ENCODE measurements around the gene KRTAP5-7. TPM values are rescaled to one million over a fixed set of nuclear protein-coding genes. Genes with fewer than 3 reads are reported as not detected.
"Not testable (repeated sequence)": the region's sequence is repeated elsewhere in the genome, so short reads cannot be mapped to it uniquely, and the experiment has no call there.

KRTAP5-7 gene
- polyA plus RNA-seq, 4 donors = 0.09 to 0.16 TPM; not detected in 2

DNA sequence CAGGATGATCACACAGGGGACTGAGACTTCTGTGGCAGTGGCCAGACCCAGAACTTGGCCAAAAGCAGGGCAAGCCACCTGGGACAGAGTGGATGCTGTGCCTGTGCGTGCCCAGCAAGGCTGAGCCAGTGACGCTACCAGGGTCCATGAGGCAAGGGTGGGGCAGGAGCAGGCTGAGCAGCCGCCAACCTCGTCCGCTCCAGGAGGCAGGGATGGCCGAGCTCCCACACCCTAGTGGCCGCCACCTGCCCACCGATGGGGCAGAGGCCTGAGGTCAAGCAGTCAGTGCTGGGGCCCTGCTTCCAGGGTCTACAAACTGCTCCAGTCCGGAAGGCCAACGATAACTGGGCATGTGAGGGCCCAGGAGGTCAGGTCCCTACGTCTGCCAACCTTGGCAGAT, 28.4 kb downstream of the KRTAP5-7 start:
- no peak for DNase-seq (ENCODE audit: low read depth in 4 of 4, low spot score in 3 of 4)

DNA sequence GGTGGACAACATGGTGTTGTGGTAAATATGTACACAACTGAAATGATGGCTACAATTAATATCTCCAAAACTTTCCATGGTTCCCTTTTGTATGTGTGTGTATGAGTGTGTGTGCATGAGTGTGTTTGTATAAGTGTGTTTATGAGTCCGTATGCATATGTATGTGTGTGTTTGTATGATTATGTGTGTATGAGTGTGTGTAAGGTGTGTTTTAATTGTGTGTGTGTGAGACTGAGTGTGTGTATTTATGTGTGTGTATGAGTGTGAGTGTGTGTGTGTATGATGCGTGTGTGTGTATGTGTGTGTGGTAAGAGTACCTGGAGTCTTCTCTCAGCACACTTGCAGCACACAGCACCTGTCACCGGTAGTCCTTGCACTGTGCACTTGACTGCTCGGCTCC, 29.0 kb downstream of the KRTAP5-7 start:
- no peak for DNase-seq (ENCODE audit: low read depth in 4 of 4, low spot score in 3 of 4)

DNA sequence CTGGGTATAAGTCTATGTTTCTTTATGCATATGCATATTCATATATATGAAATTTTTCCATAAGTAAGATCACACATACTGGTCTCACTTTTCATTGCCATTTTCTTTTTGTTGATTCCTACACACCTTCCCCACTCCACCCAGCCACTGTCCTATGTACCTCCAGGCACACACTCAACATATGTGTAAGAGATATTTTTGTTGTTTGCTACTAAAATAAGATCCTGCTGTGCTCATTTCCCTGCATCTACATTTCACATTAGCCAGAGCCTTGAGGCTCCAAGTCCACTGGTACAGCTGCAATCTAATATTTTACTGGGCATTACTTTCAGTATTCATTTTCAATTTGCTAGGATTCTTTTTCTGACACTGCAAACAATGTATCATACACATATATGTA, 30.2 kb downstream of the KRTAP5-7 start:
- no peak for DNase-seq (ENCODE audit: low read depth in 4 of 4, low spot score in 3 of 4)

DNA sequence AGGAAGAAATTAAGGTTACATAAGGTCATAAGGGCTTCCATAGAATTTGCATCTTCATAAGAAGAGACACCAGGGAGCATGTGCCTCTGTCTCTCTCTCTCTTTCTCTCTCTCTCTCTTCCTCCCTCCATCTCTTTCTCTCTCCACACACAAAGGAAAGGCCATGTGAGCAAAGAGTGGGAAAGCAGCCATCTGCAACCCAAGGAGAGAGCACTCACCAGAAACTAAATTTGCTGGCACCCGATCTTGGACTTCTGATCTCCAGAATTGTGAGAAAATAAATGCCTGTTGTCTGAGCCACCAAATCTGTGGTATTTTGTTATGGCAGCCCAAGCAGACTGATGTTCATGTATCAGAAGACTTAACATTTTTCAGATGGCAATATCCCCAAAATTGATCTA, 31.9 kb downstream of the KRTAP5-7 start:
- DNase-seq (ENCODE audit: low read depth in 4 of 4, low spot score in 3 of 4) = no peak

DNA sequence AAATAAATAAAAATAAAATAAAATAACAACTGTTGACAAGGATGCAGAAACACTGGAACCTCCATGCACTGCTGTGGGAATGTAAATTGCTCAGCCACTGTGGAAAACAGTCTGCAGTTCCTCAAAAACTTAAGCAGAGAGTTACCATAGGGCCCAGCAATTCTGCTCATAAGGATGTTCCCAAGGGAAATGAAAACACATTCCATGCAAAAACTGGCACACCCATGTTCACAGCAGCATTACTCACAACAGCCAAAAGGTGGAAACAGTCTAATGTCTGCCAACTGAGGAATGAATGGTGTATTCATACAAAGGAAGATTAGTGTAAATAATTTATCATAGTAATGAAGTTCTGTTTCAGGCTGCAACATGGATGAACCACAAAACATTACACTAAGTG, 35.1 kb downstream of the KRTAP5-7 start:
- DNase-seq (ENCODE audit: low read depth in 4 of 4, low spot score in 3 of 4) = no peak

DNA sequence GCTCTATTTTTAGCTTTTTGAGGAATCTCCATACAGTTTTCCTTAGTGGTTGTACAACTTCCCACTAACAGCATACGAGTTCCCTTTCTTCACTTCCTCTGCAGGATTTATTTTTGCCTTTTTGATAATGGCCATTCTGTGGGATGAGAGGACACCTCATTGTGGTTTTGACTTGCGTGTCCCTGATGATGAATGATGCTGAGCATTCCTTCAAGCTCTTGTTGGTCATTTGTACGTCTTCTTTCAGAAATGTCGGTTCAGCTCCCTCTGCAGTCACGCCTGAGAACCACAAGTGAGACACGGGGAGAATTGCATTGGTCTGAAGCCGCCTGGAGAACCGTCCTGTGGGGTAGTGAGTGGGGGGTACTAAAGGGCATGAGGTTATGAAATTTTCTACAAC, 36.3 kb downstream of the KRTAP5-7 start:
- no peak for DNase-seq (ENCODE audit: low read depth in 4 of 4, low spot score in 3 of 4)

DNA sequence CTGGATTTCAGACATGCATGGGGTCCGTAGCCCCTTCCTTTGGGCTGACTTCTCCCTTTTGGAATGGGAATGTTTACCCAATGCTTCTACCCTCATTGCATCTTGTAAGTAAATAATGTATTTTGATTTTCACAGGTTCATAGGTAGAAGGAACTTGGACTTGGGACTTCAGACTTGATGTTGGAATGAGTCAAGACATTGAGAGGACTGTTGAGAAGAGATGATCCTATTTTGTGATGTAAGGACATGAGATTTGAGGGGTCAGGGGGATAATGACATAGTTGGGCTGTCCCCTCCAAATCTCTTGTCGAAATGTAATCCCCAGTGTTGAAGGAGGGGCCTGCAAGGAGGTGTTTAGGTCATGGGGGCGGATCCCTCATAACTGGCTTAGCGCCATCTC, 37.4 kb downstream of the KRTAP5-7 start:
- DNase-seq (ENCODE audit: low read depth in 4 of 4, low spot score in 3 of 4) = no peak

DNA sequence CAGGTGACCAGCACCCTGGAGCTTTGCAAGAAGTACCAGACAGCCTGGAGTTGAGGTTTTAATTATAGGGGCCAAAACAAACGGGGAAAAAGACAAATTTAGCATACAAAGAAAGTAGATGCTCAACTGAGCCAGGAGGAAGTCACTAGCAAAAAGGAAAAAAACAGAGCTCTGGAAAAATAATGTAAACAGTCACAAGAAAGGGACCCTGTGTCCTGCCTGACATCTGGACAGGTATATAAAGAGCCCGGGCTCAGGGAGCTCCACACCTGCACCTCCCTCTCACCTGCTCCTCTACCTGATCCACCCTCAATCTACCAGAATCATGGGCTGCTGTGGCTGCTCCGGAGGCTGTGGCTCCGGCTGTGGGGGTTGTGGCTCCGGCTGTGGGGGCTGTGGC, 38.2 kb downstream of the KRTAP5-7 start, which contains the start of gene KRTAP5-10:
TSS of gene KRTAP5-10 (plus strand) at position 301 of the 400 bp plus-strand sequence. CDS start at position 326, 25 bp downstream.
- no peak for DNase-seq (ENCODE audit: low read depth in 4 of 4, low spot score in 3 of 4)

DNA sequence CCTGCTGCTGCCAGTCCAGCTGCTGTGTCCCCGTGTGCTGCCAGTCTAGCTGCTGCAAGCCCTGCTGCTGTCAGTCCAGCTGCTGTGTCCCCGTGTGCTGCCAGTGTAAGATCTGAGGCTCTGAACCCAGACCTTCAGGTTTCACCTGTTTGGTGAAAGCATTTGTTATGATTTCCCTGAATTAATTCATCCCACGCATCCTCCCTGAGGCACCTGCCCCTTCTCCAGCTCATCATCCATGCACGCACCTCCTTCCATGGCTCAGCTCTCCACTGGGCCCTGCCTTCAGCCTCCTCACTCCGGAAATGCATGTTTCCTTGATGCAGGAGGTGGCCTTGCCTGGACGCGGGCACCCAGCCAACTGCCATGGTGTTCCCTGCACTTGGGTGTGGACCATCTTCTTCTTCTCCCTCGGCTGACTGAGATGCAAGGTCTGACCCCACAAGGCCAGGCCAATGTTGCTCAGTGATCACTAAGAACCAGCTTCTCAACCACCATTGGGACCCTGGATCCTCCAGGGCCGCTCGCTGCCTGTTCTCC, 39.1 kb downstream of the KRTAP5-7 start:
- DNase-seq (ENCODE audit: low read depth in 4 of 4, low spot score in 3 of 4) = no peak

DNA sequence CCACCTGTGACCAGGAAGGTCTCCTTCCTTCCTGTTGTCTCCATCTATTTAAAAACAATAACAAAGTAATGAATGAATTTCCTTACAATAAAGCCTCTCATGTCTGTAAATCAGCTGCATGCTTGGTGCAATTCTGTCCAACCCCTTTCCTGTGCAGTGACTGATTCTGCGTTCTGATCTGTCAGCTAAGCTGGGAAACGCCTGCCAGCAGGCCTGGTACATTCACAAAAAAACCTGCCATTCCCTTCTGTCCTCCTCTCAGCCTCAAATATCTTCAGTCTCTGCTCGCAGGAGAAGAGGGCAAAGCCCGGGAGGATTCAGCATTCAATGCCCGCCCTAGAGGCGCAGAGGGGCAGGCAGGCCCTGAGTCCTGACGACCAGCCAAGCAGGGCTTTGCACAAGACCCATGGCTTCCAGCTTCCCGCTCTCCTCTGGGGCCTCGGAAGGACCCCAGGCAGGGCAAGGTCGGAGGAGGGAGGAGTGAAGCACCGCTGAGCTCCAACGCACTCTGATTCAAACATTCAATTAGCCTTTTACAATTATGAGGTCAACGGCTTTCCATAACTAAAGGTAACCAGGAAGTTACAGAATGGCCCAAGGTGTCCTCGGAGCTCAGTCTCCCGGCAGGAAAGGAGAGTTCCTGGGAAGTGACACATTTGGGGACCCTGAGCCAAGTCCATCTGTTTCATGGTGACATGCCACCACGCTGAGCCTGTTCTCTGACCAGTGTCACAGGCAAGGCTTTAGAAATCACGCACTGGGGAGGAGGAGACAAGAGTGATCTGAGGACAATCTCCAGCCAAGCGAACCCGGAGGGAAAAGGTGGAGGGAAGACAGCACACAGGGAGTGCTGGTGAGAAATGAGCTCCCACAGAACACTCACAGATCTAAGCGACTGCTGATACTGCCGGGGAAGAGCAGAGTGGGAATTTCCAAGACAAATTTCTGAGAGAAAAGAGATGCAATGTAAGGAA, 39.8 kb downstream of the KRTAP5-7 start:
- not testable (repeated sequence) for DNase-seq (ENCODE audit: low read depth in 4 of 4, low spot score in 3 of 4)

GRCh38 chr11:71567633-71568032, 40.6 kb downstream of the KRTAP5-7 start:
- DNase-seq (ENCODE audit: low read depth in 4 of 4, low spot score in 3 of 4) = not testable (repeated sequence)

DNA sequence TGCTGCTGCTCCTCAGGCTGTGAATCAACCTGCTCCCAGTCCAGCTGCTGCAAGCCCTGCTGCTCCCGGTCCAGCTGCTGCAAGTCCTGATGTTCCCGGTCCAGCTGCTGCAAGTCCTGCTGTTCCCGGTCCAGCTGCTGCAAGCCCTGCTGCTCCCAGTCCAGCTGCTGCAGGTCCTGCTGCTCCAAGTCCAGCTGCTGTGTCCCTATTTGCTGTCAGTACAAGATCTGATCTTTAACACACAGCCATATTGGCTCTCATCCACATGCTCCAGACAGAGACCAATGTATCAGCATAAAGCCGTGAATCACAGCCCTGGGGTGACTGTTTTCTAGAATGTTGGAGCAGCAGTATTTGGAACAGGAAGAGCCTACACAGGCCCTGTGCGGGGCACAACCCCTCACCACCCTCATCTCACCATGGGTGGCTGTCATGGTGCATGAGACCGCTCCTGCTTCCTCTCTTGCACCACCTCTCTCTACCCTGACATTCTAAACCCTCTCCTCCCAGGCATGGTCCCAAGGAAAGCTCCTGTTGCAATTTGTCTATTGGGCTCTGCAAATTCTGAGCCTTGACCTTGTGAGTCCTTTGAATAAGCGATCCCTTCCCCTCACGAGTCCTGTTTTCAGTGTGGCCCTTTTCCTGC, 41.8 kb downstream of the KRTAP5-7 start:
- DNase-seq (ENCODE audit: low read depth in 4 of 4, low spot score in 3 of 4) = no peak

GRCh38 chr11:71571101-71571850, 44.2 kb downstream of the KRTAP5-7 start:
- not testable (repeated sequence) for DNase-seq (ENCODE audit: low read depth in 4 of 4, low spot score in 3 of 4)

- no peak for DNase-seq (ENCODE audit: low read depth in 4 of 4, low spot score in 3 of 4)
Observed at GRCh38 chr11:71572811-71573210, 45.7 kb downstream of the KRTAP5-7 start.

DNA sequence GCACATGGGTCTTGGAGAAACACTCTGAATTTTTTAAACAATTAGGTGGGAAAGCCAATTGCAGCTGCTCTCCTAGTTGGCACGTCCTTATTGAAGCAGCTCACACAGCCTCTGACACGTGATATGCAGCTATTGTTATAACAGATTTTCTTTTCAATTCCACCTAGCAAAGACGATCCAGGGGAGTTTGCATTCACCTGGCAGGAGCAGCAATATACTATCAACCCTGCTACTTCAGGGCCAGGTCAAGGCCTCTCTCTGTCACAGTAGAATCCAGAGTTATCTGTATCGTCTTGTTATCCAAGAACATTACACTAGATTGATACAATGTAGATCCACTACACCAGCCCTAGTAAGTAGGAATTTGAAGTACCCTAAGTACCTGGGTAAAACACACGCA, 47.4 kb downstream of the KRTAP5-7 start:
- DNase-seq (ENCODE audit: low read depth in 4 of 4, low spot score in 3 of 4) = no peak

DNA sequence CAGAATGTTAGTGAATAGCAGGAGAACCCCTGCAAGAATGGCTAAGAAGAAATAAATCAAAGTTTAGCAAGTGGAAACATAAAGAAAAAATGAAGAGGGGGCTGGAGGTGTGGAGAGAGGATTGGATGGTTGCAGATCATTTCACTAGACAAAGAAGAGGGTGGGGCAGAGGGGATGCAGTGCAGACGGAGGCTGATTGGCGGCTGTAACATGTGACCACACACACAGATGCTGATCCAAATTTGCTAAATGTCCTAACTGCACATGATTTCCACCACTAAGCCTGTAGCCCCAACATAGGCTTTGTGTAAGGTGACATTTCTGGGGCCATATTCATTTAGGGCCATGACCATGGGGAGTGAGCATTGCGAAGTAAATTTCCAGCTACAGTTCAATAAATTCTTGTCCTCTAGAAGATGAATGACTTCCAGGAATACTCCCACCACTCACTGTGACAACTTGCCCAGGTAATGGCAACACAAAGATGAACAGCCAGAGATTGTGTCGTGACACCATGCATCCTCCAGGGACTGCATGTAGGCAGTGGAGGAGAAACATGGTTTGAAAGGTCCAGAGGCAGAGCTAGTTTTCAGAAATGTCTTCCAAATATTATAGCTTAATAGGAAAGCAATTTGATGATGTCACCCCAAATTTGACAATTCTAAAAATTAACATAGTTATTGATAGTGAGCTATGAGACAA, 48.8 kb downstream of the KRTAP5-7 start:
- DNase-seq (ENCODE audit: low read depth in 4 of 4, low spot score in 3 of 4) = no peak

DNA sequence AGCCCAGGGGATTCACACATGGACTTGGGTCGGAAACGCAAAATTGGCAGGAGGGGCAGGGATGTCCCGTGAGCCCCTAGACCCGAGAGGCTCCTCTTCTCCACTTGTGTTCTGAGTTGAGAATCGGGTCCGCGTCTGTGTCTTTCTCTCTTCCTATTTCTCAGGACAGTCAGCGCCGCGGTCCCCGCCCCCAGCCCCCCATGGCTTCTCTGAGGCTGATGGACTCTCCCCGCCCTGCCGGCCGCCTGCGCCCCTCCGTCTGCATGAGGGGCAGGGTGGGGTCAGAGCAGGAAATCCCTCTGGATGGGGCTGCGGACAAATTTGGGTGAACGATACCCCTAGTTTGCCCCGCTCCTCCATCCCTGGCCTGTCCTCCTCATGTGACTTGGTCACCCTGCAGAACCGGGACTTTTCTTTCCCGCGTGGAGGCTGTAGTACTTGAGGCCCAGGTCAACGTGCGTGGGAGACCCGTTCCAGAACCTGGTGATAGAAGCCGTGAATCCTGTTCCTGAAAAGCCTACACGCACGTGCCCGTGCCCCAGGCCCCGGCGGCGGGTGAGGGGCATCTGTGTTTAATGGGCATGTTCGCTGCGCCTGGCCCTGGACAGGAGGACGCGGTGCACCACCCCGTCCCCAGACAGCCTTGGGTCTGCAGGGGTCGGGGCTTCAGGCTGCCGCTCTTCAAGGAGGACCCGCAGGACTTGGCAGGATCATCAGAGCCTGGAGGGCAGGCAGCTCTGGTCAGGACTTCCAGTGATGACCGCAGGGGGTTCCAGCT, 49.8 kb downstream of the KRTAP5-7 start:
- not testable (repeated sequence) for DNase-seq (ENCODE audit: low read depth in 4 of 4, low spot score in 3 of 4)

DNA sequence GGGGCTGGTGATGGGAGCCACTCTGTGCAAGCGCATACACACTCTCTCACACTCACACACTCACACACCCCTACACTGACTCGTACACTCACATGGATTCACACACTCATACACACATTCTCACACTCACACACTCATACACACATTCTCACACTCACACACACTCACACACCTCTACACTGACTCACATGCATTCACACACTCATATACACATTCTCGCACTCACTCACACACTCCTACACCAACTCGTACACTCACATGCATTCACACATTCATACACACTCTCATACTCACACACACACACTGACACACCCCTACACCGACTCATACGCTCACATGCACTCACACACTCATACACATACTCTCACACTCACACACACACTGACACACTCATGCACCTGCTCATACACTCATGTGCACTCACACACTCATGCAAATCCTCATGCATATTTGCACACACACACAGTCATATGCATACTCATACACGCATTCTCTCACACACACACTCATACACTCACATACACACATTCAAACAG, 50.5 kb downstream of the KRTAP5-7 start:
- DNase-seq (ENCODE audit: low read depth in 4 of 4, low spot score in 3 of 4) = no peak

Measured in right renal pelvis (tissue), 4 donors.